CD8-positive, alpha-beta memory T cell (primary cell): ENCODE measurements around the gene PRKAB1. TPM values are rescaled to one million over a fixed set of nuclear protein-coding genes. Genes with fewer than 3 reads are reported as not detected.

Experiments used
- CTCF ChIA-PET: fragments of 350-600 bp; sonication (Branson Sonifier 250); formaldehyde crosslinking; loops from one replicate; lab custom pipeline; 2021; ENCODE audit warnings: antibody characterized with exemption; lab: Charles Lee
- POLR2A ChIA-PET: fragments of 350-600 bp; sonication (Branson Sonifier 250); formaldehyde crosslinking; loops from one replicate; lab custom pipeline; 2021; ENCODE audit warnings: antibody characterized with exemption; lab: Charles Lee
- DNase-seq, 5 donors: peaks; one replicate each; pipeline versions ENCODE4 v3.0.0 to v3.0.0-alpha.2; 2020 to 2022; ENCODE audit warnings: mixed read lengths in 1 of 5
- H3K27ac ChIP-seq: one replicate; pipeline ENCODE4 v1.7.0; 2013; ENCODE audit warnings: low read depth, mild to moderate bottlenecking, low read length, moderate library complexity
- H3K27me3 ChIP-seq: 2 replicates; pipeline ENCODE4 v1.7.0; 2013; ENCODE audit warnings: low read length, mild to moderate bottlenecking; ENCODE audit not compliant: insufficient read depth, poor library complexity, severe bottlenecking
- H3K36me3 ChIP-seq: 2 replicates; pipeline ENCODE4 v1.7.0; 2013; ENCODE audit warnings: mild to moderate bottlenecking, low read length, moderate library complexity; ENCODE audit not compliant: insufficient read depth
- H3K4me1 ChIP-seq: 2 replicates; pipeline ENCODE4 v1.7.0; 2013; ENCODE audit warnings: mild to moderate bottlenecking, low read length, moderate library complexity; ENCODE audit not compliant: insufficient read depth
- H3K4me3 ChIP-seq: 2 replicates; pipeline ENCODE4 v1.7.0; 2013; ENCODE audit warnings: mild to moderate bottlenecking, low read length
- H3K9me3 ChIP-seq: 2 replicates; pipeline ENCODE4 v1.7.0; 2013; ENCODE audit warnings: mild to moderate bottlenecking, low read length
- H3K27ac Mint-ChIP-seq, 8 donors: one replicate each; pipeline ENCODE4 v1.8.0; 2020 to 2021; ENCODE audit warnings: mixed read lengths in 8 of 8, mild to moderate bottlenecking in 6 of 8, inconsistent platforms in 3 of 8, moderate library complexity in 3 of 8
- H3K27me3 Mint-ChIP-seq, 2 donors: one replicate each; pipeline ENCODE4 v1.8.0; 2020 to 2021; ENCODE audit warnings: mixed read lengths in 2 of 2, mild to moderate bottlenecking in 1 of 2, moderate library complexity in 1 of 2
- H3K36me3 Mint-ChIP-seq, 3 donors: one replicate each; pipeline ENCODE4 v1.8.0; 2020 to 2021; ENCODE audit warnings: mixed read lengths in 3 of 3, inconsistent platforms in 1 of 3, mild to moderate bottlenecking in 1 of 3
- H3K4me1 Mint-ChIP-seq, 3 donors: one replicate each; pipeline ENCODE4 v1.8.0; 2020 to 2021; ENCODE audit warnings: mixed read lengths in 3 of 3, inconsistent platforms in 1 of 3, mild to moderate bottlenecking in 1 of 3
- H3K4me3 Mint-ChIP-seq, 7 donors: one replicate each; pipeline ENCODE4 v1.8.0; 2020 to 2021; ENCODE audit warnings: mixed read lengths in 7 of 7, mild to moderate bottlenecking in 6 of 7, moderate library complexity in 4 of 7, inconsistent platforms in 2 of 7
- H3K9me3 Mint-ChIP-seq, 5 donors: one replicate each; pipeline ENCODE4 v1.8.0; 2020 to 2022; ENCODE audit warnings: mixed read lengths in 5 of 5, mild to moderate bottlenecking in 3 of 5, moderate library complexity in 2 of 5, inconsistent platforms in 1 of 5
- polyA plus RNA-seq: library from polyadenylated mRNA; unstranded; fragments of 300-500 nt; fragmentation: Illumina TruSeq; gene quantifications from one replicate; pipeline ENCODE4 v1.2.3, GENCODE V29; 2021
- total RNA-seq, 2 experiments: library from RNA; stranded (reverse); gene quantifications; one replicate each; pipeline ENCODE4 v1.2.3, GENCODE V29; 2021

Gene PRKAB1
- total and polyA plus RNA-seq, 3 experiments from 2014 or later = 27.2 to 32.0 (median 30.8) TPM

- Histone ChIP-seq H3K27ac (no peak overlapping the region), H3K4me1 (no peaks in the 10 kb centered on the region), H3K27me3 (peaks cover 7% of the 10 kb centered on the region), H3K4me3 (no peak overlapping the region), H3K9me3 (no peaks in the 10 kb centered on the region), H3K36me3 (no peaks in the 10 kb centered on the region)
- H3K27ac Mint-ChIP-seq = no peak overlapping the region
- H3K4me1 Mint-ChIP-seq = no peaks in the 10 kb centered on the region
- H3K27me3 Mint-ChIP-seq = peaks cover 8 to 48% of the 10 kb centered on the region in 2 donors
- CTCF ChIA-PET = no interaction called here
- DNase-seq = no peak
- H3K36me3 Mint-ChIP-seq = no peaks in the 10 kb centered on the region
- H3K9me3 Mint-ChIP-seq = no peaks in the 10 kb centered on the region
- no peak overlapping the region for H3K4me3 Mint-ChIP-seq
- POLR2A ChIA-PET = no interaction called here
These were observed 37.6 kb upstream of the PRKAB1 start for GRCh38 chr12:119630223-119630780.

- DNase-seq = no peak
- Mint-ChIP-seq H3K4me1 (no peaks in the 10 kb centered on the region), H3K27ac (no peak overlapping the region), H3K36me3 (no peaks in the 10 kb centered on the region), H3K4me3 (no peak overlapping the region), H3K9me3 (no peaks in the 10 kb centered on the region), H3K27me3 (peaks cover 12 to 49% of the 10 kb centered on the region in 2 donors)
- POLR2A ChIA-PET = no interaction called here
- no peak overlapping the region for H3K4me3 ChIP-seq
- H3K27me3 ChIP-seq = peaks cover 7% of the 10 kb centered on the region
- CTCF ChIA-PET = interaction anchor here (1.3 kb wide), 1 partner anchor 19 kb away, joined by 3 read pairs; no protein-coding TSS in a partner anchor
- H3K9me3 ChIP-seq = no peaks in the 10 kb centered on the region
- H3K4me1 ChIP-seq = no peaks in the 10 kb centered on the region
- H3K36me3 ChIP-seq = no peaks in the 10 kb centered on the region
- no peak overlapping the region for H3K27ac ChIP-seq
These were observed 36.9 kb upstream of the PRKAB1 start for GRCh38 chr12:119630962-119631550.

GRCh38 chr12:119631930-119632678 is 35.8 kb upstream of the PRKAB1 start:
- POLR2A ChIA-PET = no interaction called here
- Histone ChIP-seq H3K27me3 (peaks cover 14% of the 10 kb centered on the region), H3K36me3 (no peaks in the 10 kb centered on the region), H3K4me3 (no peak overlapping the region), H3K9me3 (no peaks in the 10 kb centered on the region), H3K4me1 (no peaks in the 10 kb centered on the region), H3K27ac (no peak overlapping the region)
- H3K9me3 Mint-ChIP-seq = no peaks in the 10 kb centered on the region
- no peak overlapping the region for H3K4me3 Mint-ChIP-seq
- DNase-seq = no peak
- no peaks in the 10 kb centered on the region for H3K36me3 Mint-ChIP-seq
- CTCF ChIA-PET = interaction anchor here (1.3 kb wide), 1 partner anchor 18 kb away, joined by 3 read pairs; no protein-coding TSS in a partner anchor
- no peaks in the 10 kb centered on the region for H3K4me1 Mint-ChIP-seq
- no peak overlapping the region for H3K27ac Mint-ChIP-seq
- peaks cover 16 to 55% of the 10 kb centered on the region in 2 donors for H3K27me3 Mint-ChIP-seq

GRCh38 chr12:119634743-119635142 is 33.2 kb upstream of the PRKAB1 start:
- H3K9me3 Mint-ChIP-seq = no peaks in the 10 kb centered on the region
- H3K27me3 ChIP-seq = peaks cover 14% of the 10 kb centered on the region
- peaks cover 10 to 56% of the 10 kb centered on the region in 2 donors for H3K27me3 Mint-ChIP-seq
- ChIA-PET POLR2A (no interaction called here), CTCF (interaction anchor here (1.2 kb wide), 1 partner anchor 33 kb away, joined by 3 read pairs; the partner anchor contains the start of gene PRKAB1)
- no peak overlapping the region for H3K27ac Mint-ChIP-seq
- no peak overlapping the region for H3K27ac ChIP-seq
- DNase-seq = no peak
- no peaks in the 10 kb centered on the region for H3K36me3 ChIP-seq
- H3K9me3 ChIP-seq = no peaks in the 10 kb centered on the region
- H3K4me3 Mint-ChIP-seq = no peak overlapping the region
- H3K4me1 ChIP-seq = no peaks in the 10 kb centered on the region
- no peaks in the 10 kb centered on the region for H3K36me3 Mint-ChIP-seq
- no peaks in the 10 kb centered on the region for H3K4me1 Mint-ChIP-seq
- H3K4me3 ChIP-seq = no peak overlapping the region

GRCh38 chr12:119642986-119643385 is 24.9 kb upstream of the PRKAB1 start:
- no peak overlapping the region for H3K27ac ChIP-seq
- no peaks in the 10 kb centered on the region for H3K36me3 ChIP-seq
- no peak for DNase-seq
- H3K27me3 ChIP-seq = no peaks in the 10 kb centered on the region
- no peaks in the 10 kb centered on the region for H3K9me3 Mint-ChIP-seq
- H3K4me3 ChIP-seq = no peak overlapping the region
- H3K4me1 Mint-ChIP-seq = no peaks in the 10 kb centered on the region
- H3K27ac Mint-ChIP-seq = no peak overlapping the region
- peaks cover 22 to 44% of the 10 kb centered on the region in 2 donors for H3K27me3 Mint-ChIP-seq
- no peak overlapping the region for H3K4me3 Mint-ChIP-seq
- ChIA-PET CTCF (no interaction called here), POLR2A (no interaction called here)
- no peaks in the 10 kb centered on the region for H3K36me3 Mint-ChIP-seq
- no peaks in the 10 kb centered on the region for H3K9me3 ChIP-seq
- no peaks in the 10 kb centered on the region for H3K4me1 ChIP-seq

- Mint-ChIP-seq H3K4me3 (no peak overlapping the region), H3K9me3 (no peaks in the 10 kb centered on the region), H3K36me3 (no peaks in the 10 kb centered on the region), H3K4me1 (no peaks in the 10 kb centered on the region), H3K27ac (no peak overlapping the region), H3K27me3 (peaks cover 22 to 45% of the 10 kb centered on the region in 2 donors)
- H3K27me3 ChIP-seq = no peaks in the 10 kb centered on the region
- no peak for DNase-seq
- H3K4me1 ChIP-seq = no peaks in the 10 kb centered on the region
- POLR2A ChIA-PET = no interaction called here
- CTCF ChIA-PET = no interaction called here
- H3K9me3 ChIP-seq = no peaks in the 10 kb centered on the region
- H3K36me3 ChIP-seq = no peaks in the 10 kb centered on the region
- no peak overlapping the region for H3K27ac ChIP-seq
- no peak overlapping the region for H3K4me3 ChIP-seq
These were observed 23.0 kb upstream of the PRKAB1 start for GRCh38 chr12:119644930-119645329.

GRCh38 chr12:119645535-119646059 is 22.3 kb upstream of the PRKAB1 start:
- Histone ChIP-seq H3K36me3 (no peaks in the 10 kb centered on the region), H3K4me3 (no peak overlapping the region), H3K9me3 (no peaks in the 10 kb centered on the region), H3K27me3 (no peaks in the 10 kb centered on the region), H3K27ac (no peak overlapping the region), H3K4me1 (no peaks in the 10 kb centered on the region)
- CTCF ChIA-PET = no interaction called here
- Mint-ChIP-seq H3K36me3 (no peaks in the 10 kb centered on the region), H3K27me3 (peaks cover 22 to 48% of the 10 kb centered on the region in 2 donors), H3K4me3 (no peak overlapping the region), H3K9me3 (no peaks in the 10 kb centered on the region), H3K27ac (no peak overlapping the region), H3K4me1 (no peaks in the 10 kb centered on the region)
- POLR2A ChIA-PET = no interaction called here
- no peak for DNase-seq
